Measurements from ENCODE around the gene SERTAD3. TPM values are rescaled to one million over a fixed set of nuclear protein-coding genes. Genes with fewer than 3 reads are reported as not detected.
A peak's percentile ranks its signal among the peaks of the same experiment; 100 is the strongest.
"Not testable (repeated sequence)": the region's sequence is repeated elsewhere in the genome, so short reads cannot be mapped to it uniquely, and the experiment has no call there.

The SERTAD3 gene
- total RNA-seq, 3 donors from 2014 or later, result 17.3 to 28.1 (median 25.2) TPM

DNA sequence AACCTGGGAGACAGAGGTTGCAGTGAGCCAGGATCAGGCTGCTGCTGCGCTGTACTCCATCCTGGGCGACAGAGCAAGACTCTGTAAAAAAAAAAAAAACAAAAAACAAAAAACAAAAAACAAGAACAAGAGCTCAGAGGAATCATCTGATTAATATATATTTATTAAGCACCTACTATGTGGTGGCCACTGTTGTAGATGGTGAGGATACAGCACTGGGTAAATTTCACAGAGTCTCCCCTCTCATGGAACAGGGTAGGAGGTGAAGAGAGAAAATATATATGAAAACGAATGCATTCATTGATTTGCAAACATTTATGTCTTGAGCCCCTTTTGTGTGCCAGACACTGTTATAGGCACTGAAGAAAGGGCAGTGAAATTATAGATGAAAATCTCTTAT lies 12.4 kb downstream of the SERTAD3 start:
- no peaks in the 10 kb centered on the region for H3K4me1 ChIP-seq
- intact Hi-C loops (cut with DNase I; ENCODE audit: low total_unique reads), result no loop called here
- no peaks in the 10 kb centered on the region for H3K36me3 ChIP-seq
- H3K9me3 ChIP-seq, result no peaks in the 10 kb centered on the region
- H3K27ac ChIP-seq, result peak overlapping the region in 1 of 2 donors; percentile 92
- no peak overlapping the region for H3K4me3 ChIP-seq
- DNase-seq (ENCODE audit: low spot score in 2 of 2), result no peak
- TF ChIP-seq, protein P1, sequence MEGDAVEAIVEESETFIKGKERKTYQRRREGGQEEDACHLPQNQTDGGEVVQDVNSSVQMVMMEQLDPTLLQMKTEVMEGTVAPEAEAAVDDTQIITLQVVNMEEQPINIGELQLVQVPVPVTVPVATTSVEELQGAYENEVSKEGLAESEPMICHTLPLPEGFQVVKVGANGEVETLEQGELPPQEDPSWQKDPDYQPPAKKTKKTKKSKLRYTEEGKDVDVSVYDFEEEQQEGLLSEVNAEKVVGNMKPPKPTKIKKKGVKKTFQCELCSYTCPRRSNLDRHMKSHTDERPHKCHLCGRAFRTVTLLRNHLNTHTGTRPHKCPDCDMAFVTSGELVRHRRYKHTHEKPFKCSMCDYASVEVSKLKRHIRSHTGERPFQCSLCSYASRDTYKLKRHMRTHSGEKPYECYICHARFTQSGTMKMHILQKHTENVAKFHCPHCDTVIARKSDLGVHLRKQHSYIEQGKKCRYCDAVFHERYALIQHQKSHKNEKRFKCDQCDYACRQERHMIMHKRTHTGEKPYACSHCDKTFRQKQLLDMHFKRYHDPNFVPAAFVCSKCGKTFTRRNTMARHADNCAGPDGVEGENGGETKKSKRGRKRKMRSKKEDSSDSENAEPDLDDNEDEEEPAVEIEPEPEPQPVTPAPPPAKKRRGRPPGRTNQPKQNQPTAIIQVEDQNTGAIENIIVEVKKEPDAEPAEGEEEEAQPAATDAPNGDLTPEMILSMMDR (IDR thresholded peaks at IDR 0.05), result no peak
- TF ChIP-seq POLR2AphosphoS5 (IDR thresholded peaks at IDR 0.05) (no peak), POLR2A (IDR thresholded peaks at IDR 0.05) (no peak)
- no peaks in the 10 kb centered on the region for H3K27me3 ChIP-seq

DNA sequence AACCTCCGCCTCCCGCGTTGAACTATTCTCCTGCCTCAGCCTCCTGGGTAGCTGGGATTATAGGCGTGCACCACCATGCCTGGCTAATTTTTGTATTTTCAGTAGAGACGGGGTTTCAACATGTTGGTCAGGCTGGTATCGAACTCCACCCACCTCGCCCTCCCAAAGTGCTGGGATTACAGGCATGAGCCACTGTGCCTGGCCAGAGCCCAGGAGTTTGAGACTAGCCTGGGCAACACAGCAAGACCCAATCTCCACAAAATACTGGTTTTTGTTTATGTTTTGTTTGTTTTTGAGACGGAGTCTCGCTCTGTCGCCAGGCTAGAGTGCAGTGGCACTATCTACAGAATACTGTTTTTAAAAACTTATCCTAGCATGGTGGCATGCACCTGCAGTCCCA lies 13.9 kb downstream of the SERTAD3 start:
- intact Hi-C loops (cut with DNase I; ENCODE audit: low total_unique reads); DNase-seq (ENCODE audit: low spot score in 2 of 2); H3K27ac ChIP-seq; H3K4me1 ChIP-seq; H3K4me3 ChIP-seq; H3K9me3 ChIP-seq; H3K27me3 ChIP-seq; H3K36me3 ChIP-seq: not testable (repeated sequence)

DNA sequence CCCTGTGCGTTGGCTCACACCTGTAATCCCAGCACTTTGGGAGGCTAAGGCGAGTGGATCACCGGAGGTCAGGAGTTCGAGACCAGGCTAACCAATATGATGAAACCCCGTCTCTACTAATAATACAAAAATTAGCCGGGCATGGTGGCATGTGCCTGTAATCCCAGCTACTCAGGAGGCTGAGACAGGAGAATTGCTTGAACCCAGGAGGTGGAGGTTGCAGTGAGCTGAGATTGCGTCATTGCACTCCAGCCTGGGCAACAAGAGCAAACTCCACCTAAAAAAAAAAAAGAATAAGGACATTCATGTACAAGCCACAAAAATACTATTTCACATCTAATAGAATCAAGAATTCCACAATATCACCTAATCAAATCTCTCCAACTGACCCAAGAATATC lies 15.9 kb downstream of the SERTAD3 start:
- H3K27me3 ChIP-seq; H3K36me3 ChIP-seq; H3K27ac ChIP-seq; intact Hi-C loops (cut with DNase I; ENCODE audit: low total_unique reads); H3K4me1 ChIP-seq; DNase-seq (ENCODE audit: low spot score in 2 of 2); H3K9me3 ChIP-seq; H3K4me3 ChIP-seq: not testable (repeated sequence)

DNA sequence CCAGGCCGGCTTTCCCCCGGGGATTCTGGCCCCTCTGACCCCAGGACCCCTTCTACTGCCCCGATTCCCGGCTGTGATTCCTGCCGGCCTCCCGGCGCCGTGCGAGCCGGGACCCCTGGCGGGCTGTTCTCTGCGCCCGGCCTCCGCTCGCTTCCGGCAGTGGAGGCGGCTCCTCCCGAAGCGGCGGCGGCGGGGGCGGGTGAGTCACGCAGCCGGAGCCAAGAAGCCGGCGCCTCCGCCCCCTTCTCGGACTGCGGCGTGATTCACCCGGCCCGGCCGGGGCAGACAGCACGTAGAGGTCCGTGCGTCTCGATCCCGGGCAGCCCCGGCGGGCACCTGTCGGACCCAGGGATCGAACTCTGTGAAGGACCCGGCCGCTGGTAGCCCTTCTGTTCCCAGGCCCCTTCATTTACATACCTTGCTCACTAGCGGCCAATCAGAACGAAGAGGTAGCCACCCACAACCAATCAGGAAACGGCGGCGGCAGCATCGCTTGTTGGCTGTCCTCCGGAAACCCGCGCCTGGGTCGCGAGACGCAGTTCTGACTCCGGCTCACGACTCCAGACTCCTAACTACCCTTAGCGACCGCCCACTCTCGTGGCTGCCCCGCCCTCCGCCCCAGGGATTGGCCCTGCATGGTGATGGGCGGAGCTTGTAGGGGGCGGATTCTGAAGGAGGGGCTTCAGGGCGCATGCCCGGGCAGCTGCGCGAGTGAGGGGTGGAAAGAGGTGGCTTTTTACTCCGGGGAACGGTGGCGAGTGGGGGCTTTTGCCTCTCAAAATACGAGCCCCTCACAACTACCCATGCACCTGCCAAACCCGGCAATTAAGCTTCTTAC lies 18.5 kb downstream of the SERTAD3 start, which contains the start of gene SERTAD1:
Gene SERTAD1 (minus strand): TSS at position 543 of the 838 bp plus-strand sequence. CDS start 2,446 bp downstream, outside the sequence.
- intact Hi-C loops (cut with DNase I; ENCODE audit: low total_unique reads), result no loop called here
- no peaks in the 10 kb centered on the region for H3K27me3 ChIP-seq
- TF ChIP-seq, protein P1 (IDR thresholded peaks at IDR 0.05), result peak; percentile 70 to 92 (median 75)
- TF ChIP-seq POLR2AphosphoS5 (IDR thresholded peaks at IDR 0.05), result peak; percentile 94 to 98 (median 98)
- TF ChIP-seq POLR2A (IDR thresholded peaks at IDR 0.05), result peak; percentile 96
- H3K4me1 ChIP-seq, result peaks cover 6 to 16% of the 10 kb centered on the region in 2 donors
- H3K27ac ChIP-seq, result peak within 1 kb of the TSS; percentile 97 to 99
- H3K4me3 ChIP-seq, result peak within 1 kb of the TSS; percentile 65 to 91 (median 84)
- H3K36me3 ChIP-seq, result no peaks in the 10 kb centered on the region
- no peaks in the 10 kb centered on the region for H3K9me3 ChIP-seq
- DNase-seq (ENCODE audit: low spot score in 2 of 2), result peak; percentile 100

DNA sequence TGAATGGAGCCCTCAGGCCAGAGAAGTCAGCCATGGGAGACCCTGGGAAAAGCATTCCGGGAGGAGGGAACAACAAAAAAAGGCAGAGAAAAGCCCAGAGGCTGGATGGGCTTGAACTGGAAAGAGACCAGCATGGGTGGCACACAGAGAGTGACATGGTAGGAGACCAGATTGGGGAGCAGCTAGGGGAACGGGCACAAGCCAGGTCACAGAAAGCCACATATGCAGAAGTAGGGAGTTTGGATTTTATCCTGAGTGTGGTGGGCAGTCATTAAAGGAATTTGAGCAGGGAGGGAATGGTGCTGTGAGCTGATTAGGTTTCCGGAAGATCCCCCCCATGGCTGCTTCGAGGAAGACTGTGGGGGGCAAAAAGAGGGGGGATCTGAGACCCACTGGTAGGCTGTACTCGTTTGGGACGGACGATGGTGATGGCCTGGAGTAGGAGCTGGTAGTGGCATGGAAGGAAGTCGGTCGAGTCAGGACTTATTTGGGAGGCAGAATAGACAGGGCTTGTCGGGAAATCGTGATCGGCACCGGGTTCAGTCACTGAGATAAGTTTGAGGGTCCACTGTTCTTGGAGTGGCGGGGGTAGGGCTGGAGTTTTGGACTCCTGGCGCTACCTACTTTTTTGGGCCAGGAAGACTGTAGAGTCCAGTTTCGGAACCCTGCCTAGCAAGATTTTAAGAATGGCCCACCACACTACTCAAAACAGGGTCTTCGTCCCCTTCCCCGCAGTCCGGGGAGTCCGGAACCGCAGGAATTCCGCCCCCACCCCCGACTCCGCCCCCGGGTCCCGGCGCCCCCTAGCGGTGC lies 19.3 kb downstream of the SERTAD3 start:
- Histone ChIP-seq H3K27ac (peak overlapping the region; percentile 97 to 99), H3K27me3 (no peaks in the 10 kb centered on the region), H3K4me1 (peaks cover 6 to 16% of the 10 kb centered on the region in 2 donors), H3K36me3 (no peaks in the 10 kb centered on the region), H3K9me3 (no peaks in the 10 kb centered on the region), H3K4me3 (peak overlapping the region; percentile 65 to 91 (median 84))
- DNase-seq (ENCODE audit: low spot score in 2 of 2), result no peak
- intact Hi-C loops (cut with DNase I; ENCODE audit: low total_unique reads), result no loop called here
- TF ChIP-seq, protein P1 (IDR thresholded peaks at IDR 0.05), result no peak
- TF ChIP-seq POLR2A (IDR thresholded peaks at IDR 0.05) (no peak), POLR2AphosphoS5 (IDR thresholded peaks at IDR 0.05) (no peak)

DNA sequence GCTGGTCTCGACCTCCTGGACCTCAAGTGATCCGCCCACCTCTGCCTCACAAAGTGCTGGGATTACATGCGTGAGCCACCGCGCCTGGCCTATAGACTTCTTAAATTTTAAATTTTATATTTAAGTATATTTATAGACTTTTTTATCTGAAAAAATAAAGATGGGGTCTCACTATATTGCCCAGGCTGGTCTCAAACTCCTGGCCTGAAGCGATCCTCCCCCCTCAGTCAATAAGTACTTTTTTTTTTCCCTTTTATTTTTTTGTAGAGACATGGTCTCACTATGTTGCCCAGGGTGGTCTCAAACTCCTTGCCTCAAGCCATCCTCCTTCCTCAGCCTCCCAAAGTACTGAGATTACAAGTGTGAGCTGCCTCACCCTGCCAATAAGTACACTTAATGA lies 20.2 kb downstream of the SERTAD3 start:
- H3K4me1 ChIP-seq, result peaks cover 6 to 16% of the 10 kb centered on the region in 2 donors
- no peak for DNase-seq (ENCODE audit: low spot score in 2 of 2)
- H3K4me3 ChIP-seq, result peak overlapping the region in 2 of 3 donors; percentile 65 to 84
- TF ChIP-seq POLR2A (IDR thresholded peaks at IDR 0.05) (no peak), POLR2AphosphoS5 (IDR thresholded peaks at IDR 0.05) (no peak)
- H3K27ac ChIP-seq, result peak overlapping the region; percentile 97 to 99
- intact Hi-C loops (cut with DNase I; ENCODE audit: low total_unique reads), result no loop called here
- H3K27me3 ChIP-seq, result no peaks in the 10 kb centered on the region
- H3K36me3 ChIP-seq, result no peaks in the 10 kb centered on the region
- no peaks in the 10 kb centered on the region for H3K9me3 ChIP-seq
